Kidney (tissue), 22 donors: ENCODE measurements around the gene CYP2F1. TPM values are rescaled to one million over a fixed set of nuclear protein-coding genes. Genes with fewer than 3 reads are reported as not detected.

ENCODE experiments used
- DNase-seq, 5 donors: peaks; one replicate each; pipeline ENCODE4 v3.0.0-alpha.2; 2013 to 2020
- FAIRE-seq: peaks from 2 replicates; lab custom pipeline; 2012; peaks lifted over from hg19 to GRCh38; lab: Jason Lieb, UNC
- H3K27ac ChIP-seq, 2 donors: one replicate each; pipeline ENCODE4 v1.7.0; 2013; ENCODE audit warnings: low read depth in 2 of 2, low read length in 2 of 2, inconsistent platforms in 1 of 2
- H3K27me3 ChIP-seq: one replicate; pipeline ENCODE4 v1.7.1; 2013; ENCODE audit warnings: low read length, inconsistent platforms; ENCODE audit not compliant: control insufficient read depth, insufficient read depth
- H3K36me3 ChIP-seq, 3 donors: one replicate each; pipeline versions ENCODE4 v1.7.0 to v1.7.1; 2013; ENCODE audit warnings: low read length in 3 of 3, control low read depth in 1 of 3, inconsistent platforms in 1 of 3; ENCODE audit not compliant: insufficient read depth in 3 of 3, control insufficient read depth in 2 of 3
- H3K4me1 ChIP-seq, 3 donors: one replicate each; pipeline versions ENCODE4 v1.7.0 to v1.7.1; 2013; ENCODE audit warnings: low read length in 3 of 3, inconsistent platforms in 1 of 3, low read depth in 1 of 3; ENCODE audit not compliant: control insufficient read depth in 2 of 3, insufficient read depth in 2 of 3
- H3K4me3 ChIP-seq, 3 donors: one replicate each; pipeline versions ENCODE4 v1.7.0 to v1.8.1; 2013; ENCODE audit warnings: low read length in 3 of 3, control low read depth in 1 of 3, inconsistent platforms in 1 of 3
- H3K9ac ChIP-seq, 3 donors: one replicate each; pipeline versions ENCODE4 v1.7.0 to v1.7.1; 2013; ENCODE audit warnings: low read length in 3 of 3, control low read depth in 1 of 3, inconsistent platforms in 1 of 3
- H3K9me3 ChIP-seq, 3 donors: one replicate each; pipeline versions ENCODE4 v1.7.0 to v1.7.1; 2013; ENCODE audit warnings: low read length in 3 of 3, control low read depth in 1 of 3, inconsistent platforms in 1 of 3; ENCODE audit not compliant: control insufficient read depth in 2 of 3, insufficient read depth in 1 of 3
- CTCF ChIP-seq: IDR thresholded peaks from 3 replicates; pipeline ENCODE4 v1.5.1; 2012; ENCODE audit warnings: mild to moderate bottlenecking, moderate library complexity, borderline replicate concordance; ENCODE audit not compliant: insufficient read depth; ENCODE audit errors: extremely low read depth
- intact Hi-C: fragments of 100-400 bp; cut with DNase I; formaldehyde crosslinking; loops from one replicate; pipeline ENCODE4 v1.11.1; 2022
- long read RNA-seq, 10 donors: library from polyadenylated mRNA in 1 of 10; unstranded in 1 of 10; transcript quantifications; one replicate each; pipeline ENCODE4 v2.0.0 and lab custom pipeline, GENCODE V29; 2021 to 2026
- polyA plus RNA-seq: library from polyadenylated mRNA; stranded (reverse); fragments of 350-450 nt; fragmentation: Illumina TruSeq; extraction: RNeasy Lipid Tissue Mini Kit (QIAGEN cat#74804); gene quantifications from one replicate; pipeline ENCODE4 v1.2.3, GENCODE V29; 2014; ENCODE audit warnings: low read depth, low replicate concordance; ENCODE audit not compliant: insufficient read depth
- total RNA-seq: library from RNA; stranded (reverse); fragmentation: NEBNext Ultra II Directional; extraction: Animal tissue kit (Norgen Biotek cat#: 25700); gene quantifications from one replicate; pipeline ENCODE4 v1.2.1, GENCODE V29; 2021
- donor health status: control.
- donor health status: control.
- donor health status: control.
- donor health status: control.
- donor health status: control.
- donor health status: DM: yes; HTN: yes; CAD: no.
- donor health status: Normal renal cell carcinoma (clear cell type).

Gene CYP2F1, protein sequence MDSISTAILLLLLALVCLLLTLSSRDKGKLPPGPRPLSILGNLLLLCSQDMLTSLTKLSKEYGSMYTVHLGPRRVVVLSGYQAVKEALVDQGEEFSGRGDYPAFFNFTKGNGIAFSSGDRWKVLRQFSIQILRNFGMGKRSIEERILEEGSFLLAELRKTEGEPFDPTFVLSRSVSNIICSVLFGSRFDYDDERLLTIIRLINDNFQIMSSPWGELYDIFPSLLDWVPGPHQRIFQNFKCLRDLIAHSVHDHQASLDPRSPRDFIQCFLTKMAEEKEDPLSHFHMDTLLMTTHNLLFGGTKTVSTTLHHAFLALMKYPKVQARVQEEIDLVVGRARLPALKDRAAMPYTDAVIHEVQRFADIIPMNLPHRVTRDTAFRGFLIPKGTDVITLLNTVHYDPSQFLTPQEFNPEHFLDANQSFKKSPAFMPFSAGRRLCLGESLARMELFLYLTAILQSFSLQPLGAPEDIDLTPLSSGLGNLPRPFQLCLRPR
- not detected for total RNA-seq
- polyA plus RNA-seq, result not detected
- long read RNA-seq, donor 1, result 0 reads
- long read RNA-seq, donor 2, result 0 reads
- long read RNA-seq, donor 3, result 0 reads
- long read RNA-seq, donor 4, result 0 reads
- long read RNA-seq, donor 5, result 0 reads
- long read RNA-seq, donor 6, result 0 reads
- long read RNA-seq, donor 7, result 0 reads
- long read RNA-seq, donor 8, result 0 reads
- long read RNA-seq, donor 9, result 0 reads
- long read RNA-seq, donor 10, result 0 reads

GRCh38 chr19:41114132-41114531 lies at the start of gene CYP2F1:
CYP2F1 (plus strand) TSS chr19:41114432; CDS start chr19:41116189, 1,757 bp downstream.
- Histone ChIP-seq H3K4me3 (no peak within 1 kb of the TSS), H3K4me1 (no peaks in the 10 kb centered on the region), H3K27me3 (no peaks in the 10 kb centered on the region), H3K9ac (no peak within 1 kb of the TSS), H3K36me3 (no peaks in the 10 kb centered on the region), H3K9me3 (no peaks in the 10 kb centered on the region), H3K27ac (no peak within 1 kb of the TSS)
- intact Hi-C loops, result no loop called here
- FAIRE-seq (no peak), DNase-seq (no peak)
- no peak for TF ChIP-seq CTCF

GRCh38 chr19:41064974-41065569 lies 49.2 kb upstream of the CYP2F1 start:
- no peak overlapping the region for H3K9ac ChIP-seq
- H3K36me3 ChIP-seq, result no peaks in the 10 kb centered on the region
- FAIRE-seq (no peak), DNase-seq (peak in 2 of 5 donors; percentile 2 to 6)
- no peaks in the 10 kb centered on the region for H3K4me1 ChIP-seq
- H3K27me3 ChIP-seq, result no peaks in the 10 kb centered on the region
- TF ChIP-seq CTCF, result no peak
- no peak overlapping the region for H3K27ac ChIP-seq
- no peak overlapping the region for H3K4me3 ChIP-seq
- intact Hi-C loops, result no loop called here
- H3K9me3 ChIP-seq, result no peaks in the 10 kb centered on the region

- Histone ChIP-seq H3K9me3 (peaks cover 0 to 3% (median 2%) of the 10 kb centered on the region in 3 donors), H3K36me3 (no peaks in the 10 kb centered on the region), H3K4me1 (no peaks in the 10 kb centered on the region), H3K9ac (no peak overlapping the region), H3K4me3 (no peak overlapping the region), H3K27ac (no peak overlapping the region), H3K27me3 (no peaks in the 10 kb centered on the region)
- no peak for DNase-seq
- no peak for FAIRE-seq
- intact Hi-C loops, result no loop called here
- TF ChIP-seq CTCF, result no peak
These were observed 37.9 kb upstream of the CYP2F1 start for GRCh38 chr19:41076286-41076685.
